ENCODE data around the gene RNF31.

RNF31 gene

GRCh38 chr14:24121210-24121609, 26.1 kb upstream of the RNF31 start:
- H3K36me3 ChIP-seq (replicated peaks; ENCODE audit: insufficient read depth, low read length) = no peaks in the 10 kb centered on the region

GRCh38 chr14:24122416-24122815, 24.9 kb upstream of the RNF31 start:
- Histone ChIP-seq H3K36me3 (replicated peaks; ENCODE audit: insufficient read depth, low read length) (no peaks in the 10 kb centered on the region), H3F3A (ENCODE audit: insufficient read depth, low read length) (no peaks in the 10 kb centered on the region)

More at GRCh38 chr14:24121210-24121609, 26.1 kb upstream of the RNF31 start:
- no peaks in the 10 kb centered on the region for H3F3A ChIP-seq (ENCODE audit: insufficient read depth, low read length)
- no peaks in the 10 kb centered on the region for H4K20me1 ChIP-seq (ENCODE audit: insufficient read depth, low read length)
- no peaks in the 10 kb centered on the region for H3K9me2 ChIP-seq (replicated peaks; ENCODE audit: insufficient read depth, low read length)
- TF ChIP-seq EZH2phosphoT487 (IDR thresholded peaks at IDR 0.05; ENCODE audit: low read length) = no peak
- no peak for TF ChIP-seq EZH2 (optimal IDR thresholded peaks at IDR 0.05; ENCODE audit: low read depth, low read length)
- TF ChIP-seq CTCF (IDR thresholded peaks at IDR 0.05; ENCODE audit: low read length) = no peak
- no peaks in the 10 kb centered on the region for H3K27me3 ChIP-seq (replicated peaks; ENCODE audit: insufficient read depth, low read length)
- no peak overlapping the region for H3K4me3 ChIP-seq (ENCODE audit: low read length)
- peaks cover 4% of the 10 kb centered on the region for H3K79me2 ChIP-seq (ENCODE audit: low read length)
- no peak for DNase-seq
- no peak overlapping the region for H3K4me2 ChIP-seq (ENCODE audit: low read depth, low read length)
- no peaks in the 10 kb centered on the region for H3K4me1 ChIP-seq (ENCODE audit: low read length)
- no peaks in the 10 kb centered on the region for H3K9me3 ChIP-seq (replicated peaks; ENCODE audit: insufficient read depth, low read length)
- no peak overlapping the region for H2AFZ ChIP-seq (ENCODE audit: low read length)
- H3K9ac ChIP-seq (ENCODE audit: low read length) = no peak overlapping the region
- H3K27ac ChIP-seq (ENCODE audit: low read length) = no peak overlapping the region

GRCh38 chr14:24122898-24123297, 24.4 kb upstream of the RNF31 start:
- Histone ChIP-seq H3K9me2 (replicated peaks; ENCODE audit: insufficient read depth, low read length) (no peaks in the 10 kb centered on the region), H3K79me2 (ENCODE audit: low read length) (no peaks in the 10 kb centered on the region), H4K20me1 (ENCODE audit: insufficient read depth, low read length) (no peaks in the 10 kb centered on the region), H3K9me3 (replicated peaks; ENCODE audit: insufficient read depth, low read length) (no peaks in the 10 kb centered on the region), H3K36me3 (replicated peaks; ENCODE audit: insufficient read depth, low read length) (no peaks in the 10 kb centered on the region), H3K4me3 (ENCODE audit: low read length) (no peak overlapping the region), H3K9ac (ENCODE audit: low read length) (no peak overlapping the region), H3K27me3 (replicated peaks; ENCODE audit: insufficient read depth, low read length) (no peaks in the 10 kb centered on the region), H2AFZ (ENCODE audit: low read length) (no peak overlapping the region), H3K27ac (ENCODE audit: low read length) (no peak overlapping the region), H3K4me1 (ENCODE audit: low read length) (no peaks in the 10 kb centered on the region), H3F3A (ENCODE audit: insufficient read depth, low read length) (no peaks in the 10 kb centered on the region), H3K4me2 (ENCODE audit: low read depth, low read length) (no peak overlapping the region)
- DNase-seq = no peak
- no peak for TF ChIP-seq EZH2 (optimal IDR thresholded peaks at IDR 0.05; ENCODE audit: low read depth, low read length)
- no peak for TF ChIP-seq EZH2phosphoT487 (IDR thresholded peaks at IDR 0.05; ENCODE audit: low read length)
- TF ChIP-seq CTCF (IDR thresholded peaks at IDR 0.05; ENCODE audit: low read length) = no peak

More at GRCh38 chr14:24122416-24122815, 24.9 kb upstream of the RNF31 start:
- DNase-seq = no peak
- H3K9me2 ChIP-seq (replicated peaks; ENCODE audit: insufficient read depth, low read length) = no peaks in the 10 kb centered on the region
- no peaks in the 10 kb centered on the region for H3K9me3 ChIP-seq (replicated peaks; ENCODE audit: insufficient read depth, low read length)
- no peak overlapping the region for H2AFZ ChIP-seq (ENCODE audit: low read length)
- no peak overlapping the region for H3K27ac ChIP-seq (ENCODE audit: low read length)
- H4K20me1 ChIP-seq (ENCODE audit: insufficient read depth, low read length) = no peaks in the 10 kb centered on the region
- H3K4me3 ChIP-seq (ENCODE audit: low read length) = no peak overlapping the region
- no peaks in the 10 kb centered on the region for H3K27me3 ChIP-seq (replicated peaks; ENCODE audit: insufficient read depth, low read length)
- no peaks in the 10 kb centered on the region for H3K4me1 ChIP-seq (ENCODE audit: low read length)
- H3K79me2 ChIP-seq (ENCODE audit: low read length) = no peaks in the 10 kb centered on the region
- TF ChIP-seq EZH2phosphoT487 (IDR thresholded peaks at IDR 0.05; ENCODE audit: low read length) = no peak
- no peak for TF ChIP-seq CTCF (IDR thresholded peaks at IDR 0.05; ENCODE audit: low read length)
- no peak for TF ChIP-seq EZH2 (optimal IDR thresholded peaks at IDR 0.05; ENCODE audit: low read depth, low read length)
- H3K9ac ChIP-seq (ENCODE audit: low read length) = no peak overlapping the region
- H3K4me2 ChIP-seq (ENCODE audit: low read depth, low read length) = no peak overlapping the region
